HG03457 (cell line): Measurements from ENCODE around the gene SPECC1.
"Not testable (repeated sequence)": the region's sequence is repeated elsewhere in the genome, so short reads cannot be mapped to it uniquely, and the experiment has no call there.

Experiments
- ATAC-seq: cut with Tn5 transposase; IDR thresholded peaks from one replicate; pipeline ENCODE4 v1.9.1; 2021; ENCODE audit warnings: moderate number of reproducible peaks; ENCODE audit not compliant: unreplicated experiment

SPECC1 gene

DNA sequence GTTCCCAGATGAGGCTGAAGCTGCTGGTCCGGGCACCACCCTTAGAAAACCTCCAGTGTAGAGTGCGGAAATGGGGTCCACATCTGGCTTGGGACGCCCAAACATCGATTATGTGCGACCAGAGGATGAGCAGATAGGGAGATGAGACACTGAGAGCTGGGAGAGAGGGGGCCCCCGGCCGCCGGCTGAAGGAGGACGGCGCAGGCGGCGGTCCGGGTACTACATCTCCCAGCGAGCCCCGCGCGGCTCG, 182 bp upstream of the SPECC1 start:
- ATAC-seq, result no peak

DNA sequence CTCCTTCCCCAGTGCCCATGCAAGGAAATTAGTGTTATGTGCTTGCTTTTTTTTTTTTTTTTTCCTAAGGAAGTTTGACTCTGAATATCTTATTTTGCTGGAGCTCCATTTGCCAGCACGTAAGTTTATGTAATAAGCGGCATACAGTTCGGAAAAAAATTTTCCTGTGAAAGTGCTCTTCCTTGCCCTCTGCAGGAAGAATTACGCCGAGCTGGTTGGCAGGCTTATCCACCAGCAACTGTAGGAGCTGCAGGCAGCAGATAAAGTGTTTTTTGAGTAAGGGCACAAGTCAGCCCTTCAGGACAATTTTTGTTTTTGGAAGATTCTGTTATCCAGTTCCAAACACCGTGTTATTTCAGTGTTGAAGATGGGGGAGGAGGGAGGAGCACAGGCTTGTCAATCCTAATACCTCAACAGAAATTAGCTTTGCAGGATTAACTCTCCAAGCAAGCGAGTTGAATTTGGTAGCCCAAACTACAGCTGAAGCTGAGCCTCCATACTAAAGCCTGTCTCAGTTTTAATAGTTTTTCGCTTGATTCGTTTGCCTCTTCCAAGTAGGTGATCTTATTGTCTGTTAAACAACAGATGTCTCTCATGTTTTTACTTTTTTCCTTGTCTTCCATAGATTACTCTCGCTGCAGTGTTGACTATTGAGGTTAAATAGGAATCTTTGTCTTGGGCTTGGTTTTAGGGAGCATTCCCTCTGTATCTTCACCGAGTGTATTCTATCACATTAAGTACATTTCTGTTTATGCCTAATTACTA, 1.1 kb downstream of the SPECC1 start:
- ATAC-seq, result no peak

GRCh38 chr17:20010936-20011335, 1.8 kb downstream of the SPECC1 start:
- no peak for ATAC-seq

- ATAC-seq, result no peak
Measured at GRCh38 chr17:20012017-20012536, 2.9 kb downstream of the SPECC1 start.

DNA sequence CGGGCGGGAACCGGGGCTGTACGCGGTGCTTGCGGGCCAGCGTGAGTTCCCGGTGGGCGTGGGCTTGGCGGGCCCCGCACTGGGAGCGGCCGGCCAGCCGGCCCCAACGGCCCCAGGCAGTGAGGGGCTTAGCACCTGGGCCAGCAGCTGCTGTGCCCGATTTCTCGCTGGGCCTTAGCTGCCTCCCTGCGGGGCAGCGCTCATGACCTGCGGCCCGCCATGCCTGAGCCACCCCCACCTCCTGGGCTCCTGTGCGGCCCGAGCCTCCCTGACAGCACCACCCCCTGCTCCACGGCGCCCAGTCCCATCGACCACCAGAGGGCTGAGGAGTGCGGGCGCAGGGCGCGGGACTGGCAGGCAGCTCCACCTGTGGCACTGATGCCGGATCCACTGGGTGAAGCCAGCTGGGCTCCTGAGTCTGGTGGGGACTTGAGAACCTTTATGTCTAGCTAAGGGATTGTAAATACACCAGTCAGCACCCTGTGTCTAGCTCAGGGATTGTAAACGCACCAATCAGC, 7.4 kb downstream of the SPECC1 start:
- not testable (repeated sequence) for ATAC-seq

DNA sequence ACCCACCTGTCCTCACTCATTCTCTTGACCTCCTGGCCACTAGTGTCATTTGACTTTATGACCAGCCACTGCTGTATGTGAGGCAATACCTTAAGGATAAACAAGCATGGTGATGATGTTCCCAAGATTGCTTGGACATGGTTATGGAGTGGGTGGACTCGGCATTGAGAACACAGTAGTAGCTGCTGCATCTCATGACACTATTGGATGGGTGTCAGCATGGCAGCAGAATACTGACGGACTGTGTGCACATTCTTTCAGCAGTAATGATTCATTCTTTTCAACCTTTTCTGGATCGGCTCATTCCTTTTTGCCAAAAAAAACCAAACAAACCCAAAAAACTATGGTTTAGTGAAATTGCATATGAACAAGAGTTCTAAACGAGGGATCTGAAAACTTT, 13.5 kb downstream of the SPECC1 start:
- ATAC-seq, result no peak

GRCh38 chr17:20026960-20027359, 17.8 kb downstream of the SPECC1 start:
- no peak for ATAC-seq

- no peak for ATAC-seq
Measured at GRCh38 chr17:20028443-20028842, 19.3 kb downstream of the SPECC1 start.

DNA sequence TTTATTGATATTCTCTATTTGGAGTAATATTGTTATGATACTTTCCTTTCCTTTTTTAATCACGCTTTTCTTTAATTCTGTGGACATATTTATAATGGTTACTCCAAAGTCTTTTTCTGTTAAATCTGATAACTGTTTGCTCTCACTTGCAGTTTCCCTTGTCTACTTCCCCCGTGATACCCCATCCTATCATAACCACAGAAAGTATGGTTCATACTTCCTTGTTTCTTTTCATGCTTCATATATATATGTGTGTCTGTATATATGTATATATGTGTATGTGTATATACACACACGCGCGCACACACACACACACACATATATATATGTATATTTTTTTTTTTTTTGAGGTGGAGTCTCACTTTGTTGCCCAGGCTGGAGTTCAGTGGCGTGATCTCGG, 23.5 kb downstream of the SPECC1 start:
- no peak for ATAC-seq

DNA sequence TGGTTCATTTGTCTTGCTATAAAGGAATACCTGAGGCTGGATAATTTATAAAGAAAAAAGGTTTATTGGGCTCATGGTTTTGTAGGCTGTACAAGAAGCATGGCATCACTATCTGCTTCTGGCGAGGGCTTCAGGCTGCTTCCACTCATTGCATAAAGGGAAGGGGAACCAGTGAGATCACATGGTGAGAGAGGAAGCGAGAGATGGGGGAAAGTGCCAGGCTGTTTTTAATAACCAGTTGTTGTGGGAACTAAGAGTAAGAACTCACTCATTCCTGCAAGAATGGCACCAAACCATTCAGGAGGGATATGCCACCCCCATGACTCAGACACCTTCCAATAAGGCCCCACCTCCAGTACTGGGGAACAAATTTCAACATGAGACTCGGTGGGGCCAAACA, 24.3 kb downstream of the SPECC1 start:
- no peak for ATAC-seq

- ATAC-seq, result no peak
Measured at GRCh38 chr17:20035501-20035900, 26.3 kb downstream of the SPECC1 start.

DNA sequence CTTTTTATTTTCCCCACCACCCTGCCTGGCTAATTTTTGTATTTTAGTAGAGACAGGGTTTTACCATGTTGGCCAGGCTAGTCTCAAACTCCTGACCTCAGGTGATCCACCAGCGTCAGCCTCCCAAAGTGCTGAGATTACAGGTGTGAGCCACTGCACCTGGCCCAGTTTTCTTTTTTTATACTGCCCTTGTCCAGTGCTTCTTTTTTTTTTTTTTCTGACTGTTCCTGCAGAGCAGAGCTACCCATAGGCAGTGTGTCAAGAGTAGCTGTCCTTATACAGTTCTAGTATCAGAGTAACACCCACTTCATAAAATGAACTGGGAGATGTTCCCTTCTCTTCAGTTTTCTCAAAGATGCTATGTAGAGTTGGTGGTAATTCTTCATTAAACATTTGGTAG, 28.1 kb downstream of the SPECC1 start:
- ATAC-seq, result not testable (repeated sequence)

DNA sequence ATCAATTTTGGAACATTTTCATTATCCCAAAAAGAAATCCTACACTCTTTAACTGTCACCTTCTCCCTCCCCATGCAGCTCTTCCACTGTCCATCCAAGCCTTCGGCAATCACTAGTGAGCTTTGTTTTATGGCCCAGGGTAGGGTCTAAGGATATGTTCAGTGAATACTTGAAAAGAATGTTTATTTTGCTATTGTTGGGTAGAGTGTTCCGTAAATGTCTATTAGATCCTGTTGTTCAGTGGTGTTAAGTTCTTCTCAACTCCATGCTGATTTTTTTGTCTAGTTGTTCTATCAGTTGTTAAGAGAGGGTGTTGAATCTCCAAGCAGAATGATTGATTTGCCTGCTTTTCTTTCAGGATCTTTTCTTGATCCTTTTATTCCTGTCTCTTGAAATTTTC, 29.9 kb downstream of the SPECC1 start:
- no peak for ATAC-seq

GRCh38 chr17:20040216-20040615, 31.1 kb downstream of the SPECC1 start:
- ATAC-seq, result no peak

DNA sequence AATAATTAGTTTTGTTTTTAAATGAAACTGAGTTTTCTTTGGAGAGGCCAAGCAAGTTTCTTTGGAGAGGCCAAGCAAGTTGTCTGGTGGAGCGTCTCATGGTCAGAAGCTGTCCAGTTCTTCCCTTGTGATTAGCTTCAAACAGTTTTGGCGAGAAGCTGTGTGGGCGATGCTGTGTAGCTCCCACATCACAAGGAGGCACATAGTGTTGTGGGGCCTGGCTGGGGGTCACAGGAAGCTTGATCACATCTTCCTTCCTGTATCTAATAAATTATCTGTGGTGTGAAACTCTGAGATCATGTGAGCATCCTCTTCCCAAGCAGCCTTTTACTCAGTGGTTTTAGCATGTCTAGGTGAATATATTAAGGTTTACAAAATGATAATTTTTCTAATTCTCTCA, 33.9 kb downstream of the SPECC1 start:
- no peak for ATAC-seq

DNA sequence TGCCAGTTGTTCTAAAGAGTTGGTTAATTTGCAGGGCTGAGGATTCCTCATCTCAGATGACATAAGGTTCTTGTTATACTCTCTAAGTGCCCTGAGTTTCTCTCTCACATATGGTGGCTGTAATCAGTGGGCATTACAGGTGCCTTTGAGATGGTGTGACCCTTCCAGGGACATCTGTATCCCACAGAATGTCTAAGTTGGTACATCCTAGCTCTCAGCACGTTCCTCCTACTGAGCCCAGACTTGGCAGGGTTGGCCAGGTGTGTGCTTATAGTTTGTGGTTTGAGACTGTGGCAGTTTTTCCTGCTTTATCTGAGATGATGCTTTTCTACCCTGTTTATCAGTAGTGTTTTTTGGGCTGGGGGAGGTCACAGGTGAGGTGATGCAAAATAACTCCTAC, 36.3 kb downstream of the SPECC1 start:
- no peak for ATAC-seq

DNA sequence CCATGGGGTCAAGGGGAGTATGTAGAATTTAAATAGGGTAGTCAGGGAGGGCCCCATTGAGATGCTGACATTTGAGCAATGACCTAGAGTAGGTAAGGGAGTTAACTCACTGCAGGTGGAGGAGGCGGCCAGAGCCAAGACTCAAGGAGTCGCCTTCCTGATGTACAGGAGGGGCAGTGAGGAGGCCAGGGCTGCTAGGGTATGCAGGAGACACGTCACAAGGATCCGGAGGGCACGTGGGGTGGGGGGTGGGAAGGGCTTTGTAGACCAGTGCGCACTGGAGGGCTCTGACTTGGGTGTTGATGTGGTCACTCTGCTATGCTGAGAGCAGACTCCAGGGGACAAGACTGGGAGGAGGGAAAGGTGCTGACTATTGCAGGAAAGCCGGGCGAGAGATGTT, 37.5 kb downstream of the SPECC1 start:
- ATAC-seq, result no peak

GRCh38 chr17:20051624-20052023, 42.5 kb downstream of the SPECC1 start:
- no peak for ATAC-seq

DNA sequence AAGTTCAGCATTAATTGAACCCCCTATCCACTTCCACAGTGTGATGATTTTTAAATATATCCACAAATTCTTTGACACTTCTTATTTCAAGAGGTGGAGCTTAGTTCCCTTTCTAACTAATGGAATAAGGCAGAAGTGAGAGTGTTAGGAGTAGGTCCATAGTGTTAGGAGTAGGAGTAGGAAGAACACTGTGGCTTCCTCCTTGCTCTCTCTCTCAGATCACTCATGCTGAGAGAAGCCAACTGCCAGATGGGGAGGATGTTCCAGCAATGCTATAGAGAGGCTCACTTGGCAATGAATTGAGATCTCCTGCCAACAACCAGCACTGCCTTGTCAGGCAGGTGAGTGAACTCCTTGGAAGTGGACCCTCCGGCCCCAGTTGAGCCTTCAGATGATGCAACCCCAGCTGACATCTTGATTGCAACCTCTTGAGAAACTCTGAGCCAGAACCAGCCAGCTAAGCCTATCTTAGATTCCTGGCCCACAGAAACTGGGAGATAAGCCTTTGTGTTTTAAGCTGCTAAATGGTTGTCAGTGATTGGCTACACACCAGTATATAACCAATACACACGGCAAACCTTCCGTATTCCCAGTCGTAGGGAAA, 44.3 kb downstream of the SPECC1 start:
- ATAC-seq, result no peak

- no peak for ATAC-seq
Measured at GRCh38 chr17:20059728-20060188, 50.6 kb downstream of the SPECC1 start.

DNA sequence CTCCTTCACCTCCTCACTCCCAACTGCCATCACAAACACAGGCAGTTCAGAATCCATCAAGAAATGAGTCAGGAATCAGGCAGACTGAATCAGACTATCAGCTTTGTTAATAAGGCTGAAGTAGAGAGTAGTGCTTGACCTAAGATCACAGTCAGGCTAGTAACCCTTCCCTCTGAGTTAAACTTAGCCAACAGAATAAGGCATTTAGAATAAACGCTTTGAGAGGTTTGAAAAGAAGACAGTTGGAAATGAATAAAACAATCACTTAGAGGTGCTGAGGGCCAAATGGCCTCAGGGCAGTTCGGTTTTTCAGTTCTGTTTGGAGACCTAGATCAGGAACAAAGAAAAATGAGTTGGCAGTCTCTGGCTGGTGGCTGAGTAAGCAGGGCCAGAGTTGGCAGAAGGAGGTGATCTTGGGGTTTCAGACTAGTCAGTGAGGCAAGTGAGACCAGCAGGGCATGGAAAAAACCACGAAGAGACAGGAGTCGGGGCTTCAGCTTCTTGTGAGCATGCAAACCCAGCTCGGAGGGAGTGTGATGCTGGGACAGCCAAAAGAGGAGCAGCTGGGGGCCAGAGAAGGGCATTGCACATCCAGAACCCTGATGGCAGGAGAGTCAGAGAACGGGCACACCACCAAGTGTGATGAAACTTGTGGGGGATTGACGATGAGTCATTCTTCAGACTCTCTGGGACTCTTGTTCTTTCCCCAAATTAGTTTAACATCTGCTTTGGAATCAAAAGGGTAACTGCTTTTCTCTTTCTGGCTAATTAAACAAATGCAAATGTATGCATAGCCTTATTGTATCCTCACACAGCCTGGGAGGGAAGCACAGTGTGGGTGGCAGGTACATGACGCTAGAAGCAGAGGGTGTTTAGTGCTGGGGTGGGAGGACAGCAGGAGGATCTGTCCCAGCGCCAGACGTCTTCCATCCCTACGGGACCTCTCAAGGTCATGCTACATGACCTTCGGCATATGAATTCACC, 54.8 kb downstream of the SPECC1 start:
- ATAC-seq, result no peak
